OCI-LY7 (cell line): ENCODE measurements around the gene ADGRL2. TPM values are rescaled to one million over a fixed set of nuclear protein-coding genes. Genes with fewer than 3 reads are reported as not detected.

ENCODE experiments used
- BruUV-seq: library from RNA; stranded (reverse); fragments of 400-500 nt; replicated peaks from 2 replicates; lab custom pipeline; 2021; lab: Mats Ljungman, UMichigan
- CTCF ChIA-PET: fragments of 300-600 bp; sonication (Branson Sonifier 250); formaldehyde crosslinking; loops from one replicate; lab custom pipeline; 2022; ENCODE audit warnings: antibody characterized with exemption; ENCODE audit not compliant: unreplicated experiment; lab: Charles Lee
- POLR2A ChIA-PET: fragments of 300-600 bp; sonication (Branson Sonifier 250); formaldehyde crosslinking; loops from one replicate; lab custom pipeline; 2022; ENCODE audit warnings: antibody characterized with exemption; lab: Charles Lee
- DNase-seq: peaks from one replicate; pipeline ENCODE4 v3.0.0-alpha.2; 2015; ENCODE audit warnings: low spot score
- H2AFZ ChIP-seq: fragments of 200-600 bp; sonication (generic), shearing (Covaris generic); 2 replicates; pipeline ENCODE4 v1.6.1; 2014; ENCODE audit warnings: mild to moderate bottlenecking, antibody characterized with exemption, low read length, moderate library complexity
- H3K27ac ChIP-seq: fragments of 200-600 bp; sonication (generic); 2 replicates; pipeline ENCODE4 v1.5.1; 2014; ENCODE audit warnings: mixed run types, low read depth, mild to moderate bottlenecking, moderate library complexity, low read length, inconsistent platforms; ENCODE audit not compliant: poor library complexity, severe bottlenecking
- H3K36me3 ChIP-seq: fragments of 200-600 bp; sonication (generic); 2 replicates; pipeline ENCODE4 v1.6.1; 2014; ENCODE audit warnings: mild to moderate bottlenecking, antibody characterized with exemption, low read length, moderate library complexity, mixed read lengths; ENCODE audit not compliant: insufficient read depth
- H3K4me1 ChIP-seq: fragments of 200-600 bp; sonication (generic); 2 replicates; pipeline ENCODE4 v1.5.1; 2014; ENCODE audit warnings: mild to moderate bottlenecking, low read length; ENCODE audit not compliant: insufficient read depth, poor library complexity, severe bottlenecking
- H3K4me2 ChIP-seq: fragments of 200-600 bp; sonication (generic); 2 replicates; pipeline ENCODE4 v1.6.1; 2014; ENCODE audit warnings: mild to moderate bottlenecking, low read length
- H3K4me3 ChIP-seq: fragments of 200-600 bp; sonication (generic); 2 replicates; pipeline ENCODE4 v1.5.1; 2014; ENCODE audit warnings: mild to moderate bottlenecking, low read depth, low read length; ENCODE audit not compliant: poor library complexity, severe bottlenecking
- H3K79me2 ChIP-seq: fragments of 200-600 bp; sonication (generic); 2 replicates; pipeline ENCODE4 v1.6.1; 2016; ENCODE audit warnings: low read depth, mild to moderate bottlenecking, low read length, moderate library complexity, mixed read lengths; ENCODE audit not compliant: insufficient read depth
- H3K9me2 ChIP-seq: fragments of 200-600 bp; sonication (generic); 2 replicates; pipeline ENCODE4 v1.6.1; 2016; ENCODE audit warnings: mild to moderate bottlenecking, low read length, mixed read lengths; ENCODE audit not compliant: insufficient read depth
- H3K9me3 ChIP-seq: fragments of 200-600 bp; sonication (generic); 2 replicates; pipeline ENCODE4 v1.6.1; 2014; ENCODE audit warnings: mild to moderate bottlenecking, mixed run types, low read length, mixed read lengths
- H4K20me1 ChIP-seq: fragments of 200-600 bp; sonication (generic); 2 replicates; pipeline ENCODE4 v1.6.1; 2014; ENCODE audit warnings: mild to moderate bottlenecking, antibody characterized with exemption, low read length, moderate library complexity, mixed read lengths; ENCODE audit not compliant: insufficient read depth
- EZH2phosphoT487 ChIP-seq: fragments of 200-600 bp; sonication (generic); IDR thresholded peaks from 2 replicates; pipeline ENCODE4 v1.6.1; 2018; ENCODE audit warnings: low read depth, borderline replicate concordance, mild to moderate bottlenecking, mixed run types, antibody characterized with exemption, low read length, moderate library complexity, mixed read lengths
- intact Hi-C: fragments of 100-400 bp; cut with micrococcal nuclease; formaldehyde crosslinking; loops from one replicate; pipeline ENCODE4 v1.10.0; 2022; ENCODE audit not compliant: unreplicated experiment
- total RNA-seq, 2 experiments: library from RNA; depleted of rRNA in 1 of 2; stranded (reverse); fragments of >200 nt in 1 of 2; shearing (Covaris generic) in 1 of 2; gene quantifications; 2 replicates each; pipeline ENCODE4 v1.2.3, GENCODE V29; 2014 to 2022
- TF ChIP-seq, protein P1 (sequence below): fragments of 200-600 bp; sonication (generic); conservative IDR thresholded peaks from 2 replicates; pipeline ENCODE4 v1.5.1; 2014; ENCODE audit warnings: mild to moderate bottlenecking, antibody characterized with exemption, low read length, moderate library complexity, mixed read lengths

The ADGRL2 gene
- total RNA-seq, 2 experiments from 2014 or later = not detected

DNA sequence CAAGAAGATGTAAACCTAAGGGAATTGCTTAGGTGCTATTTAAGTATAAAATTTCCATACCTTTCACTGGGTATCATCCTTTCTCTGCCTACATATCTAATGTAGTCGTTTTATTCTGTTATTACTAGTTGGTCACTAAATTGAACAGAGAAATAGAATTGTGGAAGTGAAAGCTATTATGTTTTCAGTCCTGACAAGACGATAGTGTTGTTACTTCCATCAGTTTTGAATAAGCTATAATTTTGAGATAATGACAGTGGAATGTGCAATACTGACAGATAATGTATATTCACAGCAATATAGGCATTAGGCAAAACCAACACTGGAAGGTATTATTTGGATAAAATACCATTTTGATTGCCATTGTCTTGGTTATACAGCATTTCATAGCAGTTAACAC is 181.8 kb downstream of the ADGRL2 start:
- Histone ChIP-seq H3K27ac (no peak overlapping the region), H3K36me3 (no peaks in the 10 kb centered on the region), H3K9me2 (no peaks in the 10 kb centered on the region), H3K4me1 (no peaks in the 10 kb centered on the region), H2AFZ (no peak overlapping the region), H3K79me2 (no peaks in the 10 kb centered on the region), H3K4me2 (no peak overlapping the region), H4K20me1 (no peaks in the 10 kb centered on the region), H3K9me3 (no peaks in the 10 kb centered on the region), H3K4me3 (no peak overlapping the region)
- no TSS peak for BruUV-seq
- ChIA-PET POLR2A (interaction anchor here (0.6 kb wide), 1 partner anchor 22 kb away, joined by 3 read pairs; no protein-coding TSS in a partner anchor), CTCF (no interaction called here)
- no peak for DNase-seq
- TF ChIP-seq, protein P1, sequence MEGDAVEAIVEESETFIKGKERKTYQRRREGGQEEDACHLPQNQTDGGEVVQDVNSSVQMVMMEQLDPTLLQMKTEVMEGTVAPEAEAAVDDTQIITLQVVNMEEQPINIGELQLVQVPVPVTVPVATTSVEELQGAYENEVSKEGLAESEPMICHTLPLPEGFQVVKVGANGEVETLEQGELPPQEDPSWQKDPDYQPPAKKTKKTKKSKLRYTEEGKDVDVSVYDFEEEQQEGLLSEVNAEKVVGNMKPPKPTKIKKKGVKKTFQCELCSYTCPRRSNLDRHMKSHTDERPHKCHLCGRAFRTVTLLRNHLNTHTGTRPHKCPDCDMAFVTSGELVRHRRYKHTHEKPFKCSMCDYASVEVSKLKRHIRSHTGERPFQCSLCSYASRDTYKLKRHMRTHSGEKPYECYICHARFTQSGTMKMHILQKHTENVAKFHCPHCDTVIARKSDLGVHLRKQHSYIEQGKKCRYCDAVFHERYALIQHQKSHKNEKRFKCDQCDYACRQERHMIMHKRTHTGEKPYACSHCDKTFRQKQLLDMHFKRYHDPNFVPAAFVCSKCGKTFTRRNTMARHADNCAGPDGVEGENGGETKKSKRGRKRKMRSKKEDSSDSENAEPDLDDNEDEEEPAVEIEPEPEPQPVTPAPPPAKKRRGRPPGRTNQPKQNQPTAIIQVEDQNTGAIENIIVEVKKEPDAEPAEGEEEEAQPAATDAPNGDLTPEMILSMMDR = no peak
- intact Hi-C loops = no loop called here

GRCh38 chr1:81989524-81989923 is 188.8 kb downstream of the ADGRL2 start:
- TF ChIP-seq, protein P1 = no peak
- TF ChIP-seq EZH2phosphoT487 = no peak
- no peaks in the 10 kb centered on the region for H3K4me1 ChIP-seq
- no peak for DNase-seq

DNA sequence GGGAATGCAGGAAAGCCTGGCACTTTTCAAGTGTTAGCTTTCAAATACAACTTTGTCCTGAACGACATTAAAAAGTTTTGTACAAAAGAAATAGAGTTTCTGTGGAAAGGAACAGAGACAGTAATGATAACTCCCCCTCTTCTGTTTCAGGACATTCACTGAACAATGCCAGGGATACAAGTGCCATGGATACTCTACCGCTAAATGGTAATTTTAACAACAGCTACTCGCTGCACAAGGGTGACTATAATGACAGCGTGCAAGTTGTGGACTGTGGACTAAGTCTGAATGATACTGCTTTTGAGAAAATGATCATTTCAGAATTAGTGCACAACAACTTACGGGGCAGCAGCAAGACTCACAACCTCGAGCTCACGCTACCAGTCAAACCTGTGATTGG is 189.5 kb downstream of the ADGRL2 start:
- Histone ChIP-seq H3K9me3 (no peaks in the 10 kb centered on the region), H3K9me2 (no peaks in the 10 kb centered on the region), H3K79me2 (no peaks in the 10 kb centered on the region), H2AFZ (no peak overlapping the region), H3K4me2 (no peak overlapping the region), H3K36me3 (no peaks in the 10 kb centered on the region), H3K4me3 (no peak overlapping the region), H3K27ac (no peak overlapping the region), H3K4me1 (no peaks in the 10 kb centered on the region), H4K20me1 (no peaks in the 10 kb centered on the region)
- no TSS peak for BruUV-seq
- DNase-seq = no peak
- ChIA-PET CTCF (no interaction called here), POLR2A (no interaction called here)
- TF ChIP-seq, protein P1 = no peak
- TF ChIP-seq EZH2phosphoT487 = no peak
- intact Hi-C loops = no loop called here

More at GRCh38 chr1:81989524-81989923, 188.8 kb downstream of the ADGRL2 start:
- Histone ChIP-seq H3K9me3 (no peaks in the 10 kb centered on the region), H3K27ac (no peak overlapping the region), H4K20me1 (no peaks in the 10 kb centered on the region), H3K9me2 (no peaks in the 10 kb centered on the region), H3K4me2 (no peak overlapping the region), H3K36me3 (no peaks in the 10 kb centered on the region), H3K4me3 (no peak overlapping the region), H3K79me2 (no peaks in the 10 kb centered on the region), H2AFZ (no peak overlapping the region)
- intact Hi-C loops = no loop called here
- no TSS peak for BruUV-seq
- POLR2A ChIA-PET = interaction anchor here (1.2 kb wide), 1 partner anchor 19 kb away, joined by 3 read pairs; no protein-coding TSS in a partner anchor
- CTCF ChIA-PET = no interaction called here
